Caco-2 (cell line): Measurements from ENCODE around the gene XRCC4. TPM values are rescaled to one million over a fixed set of nuclear protein-coding genes. Genes with fewer than 3 reads are reported as not detected.

ENCODE experiments used
- BruUV-seq: library from RNA; stranded (reverse); fragments of 400-500 nt; replicated peaks from 2 replicates; lab custom pipeline; 2021; lab: Mats Ljungman, UMichigan
- CTCF ChIA-PET: fragments of 300-600 bp; sonication (Branson Sonifier 250); formaldehyde crosslinking; loops from one replicate; lab custom pipeline; 2022; ENCODE audit warnings: antibody characterized with exemption; lab: Charles Lee
- POLR2A ChIA-PET: fragments of 300-600 bp; sonication (Branson Sonifier 250); formaldehyde crosslinking; loops from one replicate; lab custom pipeline; 2022; ENCODE audit warnings: antibody characterized with exemption; lab: Charles Lee
- DNase-seq, 2 experiments: peaks; one replicate each; pipeline versions ENCODE4 v3.0.0 to v3.0.0-alpha.2; 2020 to 2022
- H3K27me3 ChIP-seq: replicated peaks from 2 replicates; pipeline ENCODE4 v1.6.0; 2011; ENCODE audit warnings: low read length; ENCODE audit not compliant: control insufficient read depth, insufficient read depth
- H3K36me3 ChIP-seq: 2 replicates; pipeline ENCODE4 v1.5.1; 2011; ENCODE audit warnings: low read length; ENCODE audit not compliant: control insufficient read depth, insufficient read depth
- H3K4me1 ChIP-seq: fragments of 250-450 bp; sonication (Bioruptor Pico); 2 replicates; pipeline ENCODE4 v1.5.1; 2020; ENCODE audit warnings: mild to moderate bottlenecking
- H3K4me3 ChIP-seq: 2 replicates; pipeline ENCODE4 v1.5.1; 2011; ENCODE audit warnings: low read depth, mild to moderate bottlenecking, control low read depth, low read length
- H3K9me3 ChIP-seq: fragments of 250-450 bp; sonication (Bioruptor Pico); 2 replicates; pipeline ENCODE4 v1.5.1; 2020; ENCODE audit warnings: mild to moderate bottlenecking, moderate library complexity
- H3K27ac Mint-ChIP-seq: one replicate; pipeline ENCODE4 v1.8.0; 2022; ENCODE audit warnings: mixed read lengths; ENCODE audit not compliant: unreplicated experiment
- H3K27me3 Mint-ChIP-seq: one replicate; pipeline ENCODE4 v1.8.0; 2022; ENCODE audit warnings: mixed read lengths; ENCODE audit not compliant: insufficient read depth, unreplicated experiment
- H3K36me3 Mint-ChIP-seq: one replicate; pipeline ENCODE4 v1.8.0; 2022; ENCODE audit warnings: mild to moderate bottlenecking, mixed read lengths; ENCODE audit not compliant: insufficient read depth, unreplicated experiment
- H3K4me1 Mint-ChIP-seq: one replicate; pipeline ENCODE4 v1.8.0; 2022; ENCODE audit warnings: low read depth, mixed read lengths; ENCODE audit not compliant: unreplicated experiment
- H3K4me3 Mint-ChIP-seq: one replicate; pipeline ENCODE4 v1.8.0; 2022; ENCODE audit warnings: mild to moderate bottlenecking, moderate library complexity, mixed read lengths; ENCODE audit not compliant: unreplicated experiment
- H3K9me3 Mint-ChIP-seq: one replicate; pipeline ENCODE4 v1.8.0; 2022; ENCODE audit warnings: mixed read lengths; ENCODE audit not compliant: unreplicated experiment
- CTCF ChIP-seq, 2 experiments: fragments of 200-600 bp in 1 of 2; IDR thresholded peaks; 1 replicate in 1 of 2; 2 replicates in 1 of 2; pipeline versions ENCODE4 v1.5.1 to v1.8.0; 2011 to 2022; ENCODE audit warnings: antibody characterized with exemption in 1 of 2, control low read depth in 1 of 2, inconsistent platforms in 1 of 2, low read depth in 1 of 2, low read length in 1 of 2, mild to moderate bottlenecking in 1 of 2, moderate library complexity in 1 of 2; ENCODE audit not compliant: insufficient read depth in 1 of 2, severe bottlenecking in 1 of 2, unreplicated experiment in 1 of 2
- intact Hi-C: fragments of 100-400 bp; cut with micrococcal nuclease; formaldehyde crosslinking; loops from one replicate; pipeline ENCODE4 v1.10.0; 2022; ENCODE audit not compliant: unreplicated experiment
- total RNA-seq: library from RNA; stranded (reverse); gene quantifications from 2 replicates; pipeline ENCODE4 v1.2.3, GENCODE V29; 2022

The XRCC4 gene
- total RNA-seq, 1 experiment from 2014 or later: 13.0 TPM

- Histone ChIP-seq H3K4me3 (no peak overlapping the region), H3K27me3 (no peaks in the 10 kb centered on the region), H3K9me3 (no peaks in the 10 kb centered on the region), H3K4me1 (no peaks in the 10 kb centered on the region), H3K36me3 (no peaks in the 10 kb centered on the region)
- Mint-ChIP-seq H3K9me3 (no peaks in the 10 kb centered on the region), H3K27ac (no peak overlapping the region), H3K36me3 (no peaks in the 10 kb centered on the region), H3K4me3 (no peak overlapping the region), H3K27me3 (no peaks in the 10 kb centered on the region), H3K4me1 (no peaks in the 10 kb centered on the region)
- CTCF ChIA-PET: no interaction called here
- intact Hi-C loops: no loop called here
- POLR2A ChIA-PET: no interaction called here
- no peak for TF ChIP-seq CTCF (IDR thresholded peaks at IDR 0.05; ENCODE audit: insufficient read depth in 1 of 2, low read depth in 1 of 2, low read length in 1 of 2, severe bottlenecking in 1 of 2, unreplicated experiment in 1 of 2)
- no TSS peak for BruUV-seq
- DNase-seq: no peak
Observed at GRCh38 chr5:83400701-83401100, 323.4 kb downstream of the XRCC4 start.

DNA sequence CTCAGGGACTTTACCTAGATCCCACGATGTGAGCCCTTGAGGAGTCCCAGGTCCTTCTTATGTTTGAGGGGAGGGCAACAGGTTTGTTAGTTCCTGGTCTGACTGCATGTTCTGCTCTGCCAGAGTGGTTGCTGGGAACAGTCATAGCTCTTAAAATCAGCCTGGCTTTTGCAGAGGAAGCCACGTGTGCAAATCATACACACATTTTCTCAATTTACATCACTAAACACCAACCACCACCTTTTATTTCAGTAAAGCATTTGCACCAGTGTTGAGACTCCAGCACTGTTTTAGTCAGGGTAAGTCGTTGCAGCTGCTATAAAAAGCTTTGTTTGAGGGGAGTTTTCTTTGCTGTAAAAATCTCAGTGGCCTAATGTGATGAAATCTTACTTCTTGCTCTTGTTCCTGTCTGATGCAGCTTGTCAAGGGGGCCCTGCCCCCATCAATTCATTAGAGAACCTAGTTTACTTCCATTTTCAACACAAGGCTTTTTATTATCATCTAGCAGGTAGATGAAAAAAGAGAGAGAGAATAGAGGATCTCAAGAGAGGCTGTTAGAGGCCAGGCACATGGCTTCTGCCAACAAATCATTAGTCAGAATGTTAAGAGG, 323.9 kb downstream of the XRCC4 start:
- Histone ChIP-seq H3K4me3 (no peak overlapping the region), H3K4me1 (no peaks in the 10 kb centered on the region), H3K9me3 (no peaks in the 10 kb centered on the region), H3K36me3 (no peaks in the 10 kb centered on the region), H3K27me3 (no peaks in the 10 kb centered on the region)
- no peak overlapping the region for H3K27ac Mint-ChIP-seq
- H3K9me3 Mint-ChIP-seq: no peaks in the 10 kb centered on the region
- H3K27me3 Mint-ChIP-seq: no peaks in the 10 kb centered on the region
- DNase-seq: no peak
- no peaks in the 10 kb centered on the region for H3K4me1 Mint-ChIP-seq
- CTCF ChIA-PET: no interaction called here
- no TSS peak for BruUV-seq
- TF ChIP-seq CTCF (IDR thresholded peaks at IDR 0.05; ENCODE audit: insufficient read depth in 1 of 2, low read depth in 1 of 2, low read length in 1 of 2, severe bottlenecking in 1 of 2, unreplicated experiment in 1 of 2): no peak
- H3K4me3 Mint-ChIP-seq: no peak overlapping the region
- intact Hi-C loops: no loop called here
- H3K36me3 Mint-ChIP-seq: no peaks in the 10 kb centered on the region
- POLR2A ChIA-PET: no interaction called here

DNA sequence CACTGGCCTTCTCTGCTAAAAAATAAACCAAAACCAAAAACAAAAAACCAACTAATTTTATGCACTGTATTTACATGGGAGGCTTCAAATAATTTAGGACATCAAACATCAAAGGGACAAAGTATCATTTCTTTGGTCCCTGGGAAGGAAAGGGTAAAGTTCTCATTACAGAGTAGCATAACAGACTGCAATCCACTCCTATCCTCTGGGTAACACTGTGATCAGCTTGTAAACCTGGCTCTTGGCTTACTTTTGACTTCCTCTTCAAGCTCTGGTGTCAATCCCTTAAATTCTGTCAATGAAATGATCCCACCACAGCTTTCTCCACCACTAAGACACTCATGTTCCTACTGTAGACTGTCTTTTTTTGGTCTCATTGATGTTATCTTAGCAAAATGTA, 324.4 kb downstream of the XRCC4 start:
- H3K4me3 ChIP-seq: no peak overlapping the region
- ChIA-PET CTCF (no interaction called here), POLR2A (no interaction called here)
- intact Hi-C loops: no loop called here
- no peaks in the 10 kb centered on the region for H3K36me3 ChIP-seq
- no peaks in the 10 kb centered on the region for H3K9me3 Mint-ChIP-seq
- no peak for DNase-seq
- no peaks in the 10 kb centered on the region for H3K27me3 ChIP-seq
- no peaks in the 10 kb centered on the region for H3K4me1 ChIP-seq
- BruUV-seq: no TSS peak
- no peaks in the 10 kb centered on the region for H3K36me3 Mint-ChIP-seq
- no peak overlapping the region for H3K4me3 Mint-ChIP-seq
- H3K4me1 Mint-ChIP-seq: no peaks in the 10 kb centered on the region
- H3K9me3 ChIP-seq: no peaks in the 10 kb centered on the region
- no peaks in the 10 kb centered on the region for H3K27me3 Mint-ChIP-seq
- no peak for TF ChIP-seq CTCF (IDR thresholded peaks at IDR 0.05; ENCODE audit: insufficient read depth in 1 of 2, low read depth in 1 of 2, low read length in 1 of 2, severe bottlenecking in 1 of 2, unreplicated experiment in 1 of 2)
- no peak overlapping the region for H3K27ac Mint-ChIP-seq

Other genes with a start within 250 kb of the XRCC4 start
- 85.0 and 97.1 TPM in 2 replicates for gene TMEM167A, start 153 bp upstream of the XRCC4 start, total RNA-seq